Activated T-cell treated with anti-CD3 and anti-CD28 coated beads, Interleukin-2, amount 50 U/mL, for 1 hour (primary cell): ENCODE results near the gene PDHX.
"Not testable (repeated sequence)": the region's sequence is repeated elsewhere in the genome, so short reads cannot be mapped to it uniquely, and the experiment has no call there.

ENCODE experiments used
- DNase-seq: peaks from one replicate; pipeline ENCODE4 v3.0.0-alpha.2; 2020

Gene PDHX

GRCh38 chr11:34916015-34916842 is at the start of gene PDHX, which contains the start of gene APIP:
Gene PDHX (plus strand): TSS chr11:34916618. CDS start chr11:34916656, 38 bp downstream.
Gene APIP (minus strand): TSS chr11:34916379. CDS start chr11:34916284, 95 bp downstream.
- DNase-seq = peak; percentile 97

GRCh38 chr11:34869425-34869824 is 47.0 kb upstream of the PDHX start:
- no peak for DNase-seq

GRCh38 chr11:34870548-34871196 is 45.7 kb upstream of the PDHX start:
- DNase-seq = no peak

GRCh38 chr11:34874202-34874601 is 42.2 kb upstream of the PDHX start:
- no peak for DNase-seq

- DNase-seq = no peak
Observed at GRCh38 chr11:34877375-34877975, 38.9 kb upstream of the PDHX start.

- no peak for DNase-seq
Observed at GRCh38 chr11:34881900-34882299, 34.5 kb upstream of the PDHX start.

- DNase-seq = no peak
Observed at GRCh38 chr11:34886609-34887008, 29.8 kb upstream of the PDHX start.

- DNase-seq = no peak
Observed at GRCh38 chr11:34887260-34887659, 29.2 kb upstream of the PDHX start.

- no peak for DNase-seq
Observed at GRCh38 chr11:34890089-34890488, 26.3 kb upstream of the PDHX start.

- DNase-seq = no peak
Observed at GRCh38 chr11:34890812-34891211, 25.6 kb upstream of the PDHX start.

GRCh38 chr11:34891611-34892010 is 24.8 kb upstream of the PDHX start:
- DNase-seq = no peak

GRCh38 chr11:34893416-34893815 is 23.0 kb upstream of the PDHX start:
- DNase-seq = no peak

GRCh38 chr11:34896191-34896590 is 20.2 kb upstream of the PDHX start:
- DNase-seq = not testable (repeated sequence)

GRCh38 chr11:34897171-34897870 is 19.1 kb upstream of the PDHX start:
- DNase-seq = no peak

GRCh38 chr11:34898474-34898873 is 17.9 kb upstream of the PDHX start:
- no peak for DNase-seq

- DNase-seq = no peak
Observed at GRCh38 chr11:34899633-34900016, 16.8 kb upstream of the PDHX start.

- DNase-seq = no peak
Observed at GRCh38 chr11:34904421-34904955, 11.9 kb upstream of the PDHX start.

- DNase-seq = no peak
Observed at GRCh38 chr11:34905666-34906065, 10.8 kb upstream of the PDHX start.

GRCh38 chr11:34907934-34908593 is 8.4 kb upstream of the PDHX start:
- DNase-seq = no peak

GRCh38 chr11:34909415-34909814 is 7.0 kb upstream of the PDHX start:
- DNase-seq = no peak

- DNase-seq = no peak
Observed at GRCh38 chr11:34909955-34910354, 6.5 kb upstream of the PDHX start.

GRCh38 chr11:34910817-34911216 is 5.6 kb upstream of the PDHX start:
- DNase-seq = no peak
